Neural progenitor cell (in vitro differentiated cells): ENCODE data around the gene ERC1. TPM values are rescaled to one million over a fixed set of nuclear protein-coding genes. Genes with fewer than 3 reads are reported as not detected.

Source experiments
- DNase-seq: peaks from one replicate; pipeline ENCODE4 v3.0.0-alpha.2; 2016; ENCODE audit warnings: low spot score
- H2AFZ ChIP-seq: fragments of 200-600 bp; sonication (generic); replicated peaks from 2 replicates; pipeline ENCODE4 v1.6.1; 2016; ENCODE audit warnings: antibody characterized with exemption
- H3F3A ChIP-seq: fragments of 200-600 bp; sonication (generic); 2 replicates; pipeline ENCODE4 v1.6.1; 2016; ENCODE audit warnings: antibody characterized with exemption, low read depth
- H3K27ac ChIP-seq: fragments of 200-600 bp; sonication (generic); 2 replicates; pipeline ENCODE4 v1.5.1; 2016; ENCODE audit warnings: mild to moderate bottlenecking
- H3K27me3 ChIP-seq: fragments of 200-600 bp; sonication (generic); 2 replicates; pipeline ENCODE4 v1.6.1; 2016; ENCODE audit warnings: mild to moderate bottlenecking, moderate library complexity
- H3K36me3 ChIP-seq: fragments of 200-600 bp; sonication (generic); 2 replicates; pipeline ENCODE4 v1.5.1; 2016
- H3K4me1 ChIP-seq: fragments of 200-600 bp; sonication (generic); 2 replicates; pipeline ENCODE4 v1.6.1; 2016; ENCODE audit warnings: mixed run types
- H3K4me2 ChIP-seq: fragments of 200-600 bp; sonication (generic); 2 replicates; pipeline ENCODE4 v1.6.1; 2016
- H3K4me3 ChIP-seq: fragments of 200-600 bp; sonication (generic); 2 replicates; pipeline ENCODE4 v1.5.1; 2016
- H3K79me2 ChIP-seq: fragments of 200-600 bp; sonication (generic); 2 replicates; pipeline ENCODE4 v1.6.1; 2016; ENCODE audit warnings: low read depth
- H3K9ac ChIP-seq: fragments of 200-600 bp; sonication (generic); 2 replicates; pipeline ENCODE4 v1.6.1; 2016
- H3K9me3 ChIP-seq: fragments of 200-600 bp; sonication (generic); 2 replicates; pipeline ENCODE4 v1.5.1; 2016; ENCODE audit warnings: low read depth
- H4K20me1 ChIP-seq: fragments of 200-600 bp; sonication (generic); 2 replicates; pipeline ENCODE4 v1.6.1; 2016; ENCODE audit warnings: low read depth
- H3K27ac Mint-ChIP-seq: 3 replicates; pipeline ENCODE4 v1.8.0; 2021; ENCODE audit warnings: mixed read lengths
- H3K27me3 Mint-ChIP-seq: 2 replicates; pipeline ENCODE4 v1.8.0; 2022; ENCODE audit warnings: low read depth, mild to moderate bottlenecking, inconsistent platforms, moderate library complexity, mixed read lengths; ENCODE audit not compliant: insufficient read depth
- H3K36me3 Mint-ChIP-seq: 3 replicates; pipeline ENCODE4 v1.8.0; 2021; ENCODE audit warnings: mixed read lengths
- H3K4me1 Mint-ChIP-seq: 3 replicates; pipeline ENCODE4 v1.8.0; 2021; ENCODE audit warnings: mixed read lengths
- H3K4me3 Mint-ChIP-seq: 3 replicates; pipeline ENCODE4 v1.8.0; 2021; ENCODE audit warnings: mild to moderate bottlenecking, moderate library complexity, mixed read lengths
- H3K9me3 Mint-ChIP-seq: 3 replicates; pipeline ENCODE4 v1.8.0; 2020; ENCODE audit warnings: mixed read lengths
- CTCF ChIP-seq: fragments of 200-600 bp; sonication (generic); IDR thresholded peaks from 2 replicates; pipeline ENCODE4 v1.5.1; 2017; ENCODE audit warnings: antibody characterized with exemption, mild to moderate bottlenecking
- EZH2 ChIP-seq: fragments of 200-600 bp; sonication (generic); IDR thresholded peaks from 2 replicates; pipeline ENCODE4 v1.6.1; 2017; ENCODE audit warnings: antibody characterized with exemption, mild to moderate bottlenecking, moderate library complexity
- EZH2phosphoT487 ChIP-seq: fragments of 200-600 bp; sonication (generic); IDR thresholded peaks from 2 replicates; pipeline ENCODE4 v1.6.1; 2017; ENCODE audit warnings: antibody characterized with exemption
- total RNA-seq: library from RNA; depleted of rRNA; stranded (reverse); fragments of >200 nt; gene quantifications from 2 replicates; pipeline ENCODE4 v1.2.3, GENCODE V29; 2015; ENCODE audit warnings: low replicate concordance

The ERC1 gene
- total RNA-seq, 1 donor from 2014 or later = 27.5 TPM

- H3F3A ChIP-seq = peaks cover 36% of the 10 kb centered on the region
- H4K20me1 ChIP-seq = no peaks in the 10 kb centered on the region
- Mint-ChIP-seq H3K9me3 (no peaks in the 10 kb centered on the region), H3K27me3 (peaks cover 6% of the 10 kb centered on the region), H3K36me3 (no peaks in the 10 kb centered on the region), H3K4me1 (peaks cover 14% of the 10 kb centered on the region), H3K27ac (no peak overlapping the region), H3K4me3 (no peak overlapping the region)
- H3K9ac ChIP-seq = no peak overlapping the region
- H3K4me3 ChIP-seq = no peak overlapping the region
- no peaks in the 10 kb centered on the region for H3K27me3 ChIP-seq
- H3K4me2 ChIP-seq = no peak overlapping the region
- H3K36me3 ChIP-seq = no peaks in the 10 kb centered on the region
- no peak for TF ChIP-seq EZH2phosphoT487
- no peak for TF ChIP-seq EZH2
- no peak for TF ChIP-seq CTCF
- no peak for DNase-seq
- H3K79me2 ChIP-seq = no peaks in the 10 kb centered on the region
- no peak overlapping the region for H3K27ac ChIP-seq
- H2AFZ ChIP-seq = no peak overlapping the region
- H3K9me3 ChIP-seq = no peaks in the 10 kb centered on the region
- peaks cover 6% of the 10 kb centered on the region for H3K4me1 ChIP-seq
Measured at GRCh38 chr12:954741-955140, 36.3 kb upstream of the ERC1 start.

- Histone ChIP-seq H3K27ac (no peak overlapping the region), H3K9ac (no peak overlapping the region), H3F3A (peaks cover 26% of the 10 kb centered on the region), H3K4me2 (no peak overlapping the region), H4K20me1 (no peaks in the 10 kb centered on the region), H3K79me2 (no peaks in the 10 kb centered on the region), H3K36me3 (no peaks in the 10 kb centered on the region), H3K4me3 (no peak overlapping the region), H3K27me3 (no peaks in the 10 kb centered on the region), H3K9me3 (no peaks in the 10 kb centered on the region), H3K4me1 (peaks cover 6% of the 10 kb centered on the region), H2AFZ (no peak overlapping the region)
- DNase-seq = no peak
- Mint-ChIP-seq H3K9me3 (no peaks in the 10 kb centered on the region), H3K4me3 (no peak overlapping the region), H3K27me3 (peaks cover 4% of the 10 kb centered on the region), H3K4me1 (peaks cover 14% of the 10 kb centered on the region), H3K27ac (no peak overlapping the region), H3K36me3 (no peaks in the 10 kb centered on the region)
- no peak for TF ChIP-seq CTCF
- TF ChIP-seq EZH2phosphoT487 = no peak
- TF ChIP-seq EZH2 = no peak
Measured at GRCh38 chr12:955939-956338, 35.1 kb upstream of the ERC1 start.

- Histone ChIP-seq H3K9ac (no peak overlapping the region), H3K27ac (no peak overlapping the region), H3K36me3 (no peaks in the 10 kb centered on the region), H3K4me3 (no peak overlapping the region), H3K9me3 (no peaks in the 10 kb centered on the region), H4K20me1 (no peaks in the 10 kb centered on the region), H3K4me1 (peaks cover 6% of the 10 kb centered on the region), H2AFZ (peak overlapping the region; percentile 42), H3K4me2 (peak overlapping the region; percentile 35), H3F3A (peaks cover 14% of the 10 kb centered on the region), H3K79me2 (no peaks in the 10 kb centered on the region), H3K27me3 (no peaks in the 10 kb centered on the region)
- peak; percentile 11 for DNase-seq
- Mint-ChIP-seq H3K9me3 (no peaks in the 10 kb centered on the region), H3K36me3 (no peaks in the 10 kb centered on the region), H3K27me3 (peaks cover 2% of the 10 kb centered on the region), H3K4me1 (peaks cover 9% of the 10 kb centered on the region), H3K27ac (no peak overlapping the region), H3K4me3 (no peak overlapping the region)
- TF ChIP-seq EZH2 (no peak), EZH2phosphoT487 (no peak), CTCF (no peak)
Measured at GRCh38 chr12:958588-959123, 32.4 kb upstream of the ERC1 start.
